COLO829 (cell line): ENCODE results near the gene TMEM185A.
"Not testable (repeated sequence)": the region's sequence is repeated elsewhere in the genome, so short reads cannot be mapped to it uniquely, and the experiment has no call there.

Source experiments
- DNase-seq: peaks from one replicate; pipeline ENCODE4 v3.0.0; 2012; ENCODE audit warnings: low spot score

The TMEM185A gene

DNA sequence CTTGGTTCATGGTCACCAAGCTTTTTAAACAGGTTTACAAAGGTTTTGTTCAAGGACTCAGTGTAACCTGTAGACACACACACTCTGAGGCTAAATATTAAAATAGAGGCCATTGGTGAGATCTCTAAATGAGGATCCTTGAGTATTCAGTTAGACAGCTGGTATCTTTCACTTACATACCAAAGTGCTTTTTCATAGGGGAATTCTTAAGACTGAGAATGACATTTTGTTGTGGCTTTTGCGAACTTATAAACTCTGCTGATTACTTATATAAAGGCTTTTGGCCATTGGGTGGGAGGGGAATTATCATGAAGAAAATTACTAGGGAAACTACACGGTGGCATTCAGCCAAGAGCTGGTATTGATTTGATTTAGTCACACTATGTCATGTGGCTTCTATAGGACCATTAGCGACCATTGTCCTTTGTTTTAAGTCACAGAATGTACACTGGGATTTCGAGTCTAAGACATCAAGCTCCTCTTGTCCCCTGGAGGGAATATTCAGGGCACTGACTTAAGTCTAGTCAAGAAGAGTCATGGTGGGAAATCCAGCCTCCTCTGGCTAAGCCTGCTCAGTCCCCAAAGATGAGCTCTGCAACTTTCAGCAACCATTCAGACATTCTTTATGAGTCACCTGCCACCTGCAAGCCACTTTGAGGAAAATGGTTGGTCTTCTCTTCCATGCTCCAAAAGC lies 80.2 kb downstream of the TMEM185A start:
- DNase-seq = not testable (repeated sequence)

DNA sequence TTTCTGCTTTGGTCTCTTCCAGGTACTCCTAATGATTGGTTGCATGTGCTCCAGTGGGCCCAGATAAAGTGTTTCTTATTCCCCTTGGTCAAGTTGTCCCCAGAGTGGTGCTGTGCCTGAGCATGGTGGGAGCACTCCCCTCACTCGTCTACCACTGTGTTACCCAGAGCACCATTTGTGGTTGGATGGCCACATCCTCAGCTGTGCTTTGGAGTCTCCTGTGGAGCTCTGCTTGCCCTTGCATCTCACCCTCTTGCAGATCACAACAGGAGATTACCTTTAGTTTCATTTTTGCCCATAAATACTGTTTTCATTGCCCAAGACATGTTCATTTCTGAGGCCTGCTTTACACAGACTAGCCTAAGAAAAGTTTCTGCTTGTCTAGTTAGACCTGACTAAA lies 81.1 kb downstream of the TMEM185A start:
- not testable (repeated sequence) for DNase-seq

- DNase-seq = not testable (repeated sequence)
Observed at GRCh38 chrX:149549701-149550100, 81.9 kb downstream of the TMEM185A start, which contains the start of gene HSFX3. Gene HSFX3, minus strand, starts transcription at chrX:149549924. Its CDS starts 72 bp downstream, at chrX:149549852.

- DNase-seq = not testable (repeated sequence)
Observed at GRCh38 chrX:149547782-149548181, 83.8 kb downstream of the TMEM185A start.

- not testable (repeated sequence) for DNase-seq
Observed at GRCh38 chrX:149546962-149547361, 84.6 kb downstream of the TMEM185A start.
